Measurements from ENCODE around the gene NPPB.

DNA sequence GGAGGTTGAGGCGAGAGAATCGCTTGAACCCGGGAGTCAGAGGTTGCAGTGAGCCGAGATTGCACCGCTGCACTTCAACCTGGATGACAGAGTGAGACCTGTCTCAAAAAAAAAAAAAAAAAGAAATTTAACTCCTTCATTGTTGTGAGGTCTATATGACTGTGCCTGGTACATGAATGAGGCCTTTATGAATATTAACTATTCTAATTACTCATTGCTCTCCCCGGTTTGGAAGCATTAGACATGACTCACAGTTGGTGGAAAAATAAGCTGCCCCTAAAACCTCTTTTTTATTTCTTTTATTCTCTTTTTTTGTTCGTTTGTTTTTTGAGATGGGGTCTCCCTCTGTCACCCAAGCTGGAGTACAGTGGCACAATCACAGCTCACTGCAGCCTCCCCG is 3.3 kb downstream of the NPPB start:
- TF ChIP-seq, protein P1, sequence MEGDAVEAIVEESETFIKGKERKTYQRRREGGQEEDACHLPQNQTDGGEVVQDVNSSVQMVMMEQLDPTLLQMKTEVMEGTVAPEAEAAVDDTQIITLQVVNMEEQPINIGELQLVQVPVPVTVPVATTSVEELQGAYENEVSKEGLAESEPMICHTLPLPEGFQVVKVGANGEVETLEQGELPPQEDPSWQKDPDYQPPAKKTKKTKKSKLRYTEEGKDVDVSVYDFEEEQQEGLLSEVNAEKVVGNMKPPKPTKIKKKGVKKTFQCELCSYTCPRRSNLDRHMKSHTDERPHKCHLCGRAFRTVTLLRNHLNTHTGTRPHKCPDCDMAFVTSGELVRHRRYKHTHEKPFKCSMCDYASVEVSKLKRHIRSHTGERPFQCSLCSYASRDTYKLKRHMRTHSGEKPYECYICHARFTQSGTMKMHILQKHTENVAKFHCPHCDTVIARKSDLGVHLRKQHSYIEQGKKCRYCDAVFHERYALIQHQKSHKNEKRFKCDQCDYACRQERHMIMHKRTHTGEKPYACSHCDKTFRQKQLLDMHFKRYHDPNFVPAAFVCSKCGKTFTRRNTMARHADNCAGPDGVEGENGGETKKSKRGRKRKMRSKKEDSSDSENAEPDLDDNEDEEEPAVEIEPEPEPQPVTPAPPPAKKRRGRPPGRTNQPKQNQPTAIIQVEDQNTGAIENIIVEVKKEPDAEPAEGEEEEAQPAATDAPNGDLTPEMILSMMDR (IDR thresholded peaks at IDR 0.05): no peak
- no peak for TF ChIP-seq EP300 (IDR thresholded peaks at IDR 0.05)

Measured in tibial nerve (tissue), 4 donors.